ENCODE data around the gene OSBPL5. TPM values are rescaled to one million over a fixed set of nuclear protein-coding genes. Genes with fewer than 3 reads are reported as not detected.
A peak's percentile ranks its signal among the peaks of the same experiment; 100 is the strongest.

The OSBPL5 gene
- total and polyA plus RNA-seq, 3 experiments from 2014 or later, result 2.6 to 8.5 (median 2.7) TPM

- peak overlapping the region in 3 of 8 donors; percentile 27 to 61 (median 52) for H3K27ac Mint-ChIP-seq
- Histone ChIP-seq H3K9me3 (ENCODE audit: low read length) (no peaks in the 10 kb centered on the region), H3K4me3 (ENCODE audit: low read length) (no peak overlapping the region), H3K27me3 (ENCODE audit: insufficient read depth, low read length, poor library complexity, severe bottlenecking) (no peaks in the 10 kb centered on the region), H3K4me1 (ENCODE audit: insufficient read depth, low read length) (peaks cover 24% of the 10 kb centered on the region), H3K36me3 (ENCODE audit: insufficient read depth, low read length) (no peaks in the 10 kb centered on the region), H3K27ac (ENCODE audit: low read depth, low read length) (no peak overlapping the region)
- H3K4me1 Mint-ChIP-seq, result peaks cover 13 to 37% (median 28%) of the 10 kb centered on the region in 3 donors
- POLR2A ChIA-PET, result no interaction called here
- H3K36me3 Mint-ChIP-seq, result no peaks in the 10 kb centered on the region
- no peaks in the 10 kb centered on the region for H3K9me3 Mint-ChIP-seq
- CTCF ChIA-PET, result no interaction called here
- DNase-seq, result peak in 1 of 5 donors; percentile 42
- H3K27me3 Mint-ChIP-seq, result no peaks in the 10 kb centered on the region
- H3K4me3 Mint-ChIP-seq, result peak overlapping the region in 2 of 7 donors; percentile 12 to 22
These were observed 30.2 kb downstream of the OSBPL5 start for GRCh38 chr11:3134651-3135480.

GRCh38 chr11:3134218-3134621 is 30.9 kb downstream of the OSBPL5 start:
- DNase-seq, result peak in 1 of 5 donors; percentile 30
- H3K36me3 ChIP-seq (ENCODE audit: insufficient read depth, low read length), result no peaks in the 10 kb centered on the region
- Mint-ChIP-seq H3K36me3 (no peaks in the 10 kb centered on the region), H3K27ac (no peak overlapping the region), H3K27me3 (no peaks in the 10 kb centered on the region), H3K4me1 (peaks cover 13 to 38% (median 28%) of the 10 kb centered on the region in 3 donors), H3K4me3 (no peak overlapping the region), H3K9me3 (no peaks in the 10 kb centered on the region)
- no peak overlapping the region for H3K4me3 ChIP-seq (ENCODE audit: low read length)
- CTCF ChIA-PET, result no interaction called here
- H3K4me1 ChIP-seq (ENCODE audit: insufficient read depth, low read length), result peaks cover 24% of the 10 kb centered on the region
- no peaks in the 10 kb centered on the region for H3K27me3 ChIP-seq (ENCODE audit: insufficient read depth, low read length, poor library complexity, severe bottlenecking)
- POLR2A ChIA-PET, result no interaction called here
- H3K9me3 ChIP-seq (ENCODE audit: low read length), result no peaks in the 10 kb centered on the region
- H3K27ac ChIP-seq (ENCODE audit: low read depth, low read length), result no peak overlapping the region

- H3K27me3 Mint-ChIP-seq, result no peaks in the 10 kb centered on the region
- H3K27ac Mint-ChIP-seq, result peak overlapping the region in 2 of 8 donors; percentile 42 to 56
- DNase-seq, result peak in 1 of 5 donors; percentile 19
- Histone ChIP-seq H3K27ac (ENCODE audit: low read depth, low read length) (no peak overlapping the region), H3K4me3 (ENCODE audit: low read length) (no peak overlapping the region), H3K4me1 (ENCODE audit: insufficient read depth, low read length) (peaks cover 24% of the 10 kb centered on the region), H3K27me3 (ENCODE audit: insufficient read depth, low read length, poor library complexity, severe bottlenecking) (no peaks in the 10 kb centered on the region), H3K9me3 (ENCODE audit: low read length) (no peaks in the 10 kb centered on the region), H3K36me3 (ENCODE audit: insufficient read depth, low read length) (no peaks in the 10 kb centered on the region)
- peaks cover 13 to 37% (median 28%) of the 10 kb centered on the region in 3 donors for H3K4me1 Mint-ChIP-seq
- no peaks in the 10 kb centered on the region for H3K36me3 Mint-ChIP-seq
- POLR2A ChIA-PET, result no interaction called here
- peak overlapping the region in 1 of 7 donors; percentile 61 for H3K4me3 Mint-ChIP-seq
- no peaks in the 10 kb centered on the region for H3K9me3 Mint-ChIP-seq
- CTCF ChIA-PET, result no interaction called here
These were observed 31.6 kb downstream of the OSBPL5 start for GRCh38 chr11:3133261-3134217.

GRCh38 chr11:3132831-3133260 is 32.3 kb downstream of the OSBPL5 start:
- Mint-ChIP-seq H3K4me3 (no peak overlapping the region), H3K36me3 (no peaks in the 10 kb centered on the region), H3K4me1 (peaks cover 13 to 37% (median 28%) of the 10 kb centered on the region in 3 donors), H3K27me3 (no peaks in the 10 kb centered on the region), H3K9me3 (no peaks in the 10 kb centered on the region), H3K27ac (peak overlapping the region in 2 of 8 donors; percentile 42 to 56)
- H3K27ac ChIP-seq (ENCODE audit: low read depth, low read length), result no peak overlapping the region
- DNase-seq, result peak in 1 of 5 donors; percentile 37
- ChIA-PET CTCF (no interaction called here), POLR2A (no interaction called here)
- H3K27me3 ChIP-seq (ENCODE audit: insufficient read depth, low read length, poor library complexity, severe bottlenecking), result no peaks in the 10 kb centered on the region
- H3K36me3 ChIP-seq (ENCODE audit: insufficient read depth, low read length), result no peaks in the 10 kb centered on the region
- H3K4me1 ChIP-seq (ENCODE audit: insufficient read depth, low read length), result peaks cover 22% of the 10 kb centered on the region
- H3K9me3 ChIP-seq (ENCODE audit: low read length), result no peaks in the 10 kb centered on the region
- no peak overlapping the region for H3K4me3 ChIP-seq (ENCODE audit: low read length)

GRCh38 chr11:3132271-3132781 is 32.8 kb downstream of the OSBPL5 start:
- POLR2A ChIA-PET, result no interaction called here
- no peaks in the 10 kb centered on the region for H3K27me3 Mint-ChIP-seq
- peak overlapping the region in 1 of 8 donors; percentile 38 for H3K27ac Mint-ChIP-seq
- no peaks in the 10 kb centered on the region for H3K9me3 Mint-ChIP-seq
- H3K4me1 Mint-ChIP-seq, result peaks cover 13 to 32% (median 23%) of the 10 kb centered on the region in 3 donors
- DNase-seq, result peak in 1 of 5 donors; percentile 35
- no peaks in the 10 kb centered on the region for H3K9me3 ChIP-seq (ENCODE audit: low read length)
- H3K4me3 ChIP-seq (ENCODE audit: low read length), result no peak overlapping the region
- H3K36me3 Mint-ChIP-seq, result no peaks in the 10 kb centered on the region
- no peak overlapping the region for H3K27ac ChIP-seq (ENCODE audit: low read depth, low read length)
- H3K4me3 Mint-ChIP-seq, result peak overlapping the region in 2 of 7 donors; percentile 24 to 80
- H3K36me3 ChIP-seq (ENCODE audit: insufficient read depth, low read length), result no peaks in the 10 kb centered on the region
- H3K4me1 ChIP-seq (ENCODE audit: insufficient read depth, low read length), result peaks cover 18% of the 10 kb centered on the region
- CTCF ChIA-PET, result no interaction called here
- H3K27me3 ChIP-seq (ENCODE audit: insufficient read depth, low read length, poor library complexity, severe bottlenecking), result no peaks in the 10 kb centered on the region

- H3K4me3 Mint-ChIP-seq, result no peak overlapping the region
- no peaks in the 10 kb centered on the region for H3K36me3 Mint-ChIP-seq
- no peak for DNase-seq
- Histone ChIP-seq H3K27ac (ENCODE audit: low read depth, low read length) (no peak overlapping the region), H3K4me1 (ENCODE audit: insufficient read depth, low read length) (peaks cover 13% of the 10 kb centered on the region), H3K27me3 (ENCODE audit: insufficient read depth, low read length, poor library complexity, severe bottlenecking) (no peaks in the 10 kb centered on the region), H3K9me3 (ENCODE audit: low read length) (no peaks in the 10 kb centered on the region), H3K36me3 (ENCODE audit: insufficient read depth, low read length) (no peaks in the 10 kb centered on the region), H3K4me3 (ENCODE audit: low read length) (no peak overlapping the region)
- H3K4me1 Mint-ChIP-seq, result peaks cover 7 to 23% (median 15%) of the 10 kb centered on the region in 3 donors
- H3K9me3 Mint-ChIP-seq, result no peaks in the 10 kb centered on the region
- ChIA-PET POLR2A (interaction anchor here (0.6 kb wide), 1 partner anchor 473 kb away, joined by 4 read pairs; no protein-coding TSS in a partner anchor), CTCF (no interaction called here)
- no peaks in the 10 kb centered on the region for H3K27me3 Mint-ChIP-seq
- no peak overlapping the region for H3K27ac Mint-ChIP-seq
These were observed 33.7 kb downstream of the OSBPL5 start for GRCh38 chr11:3131330-3131941.

GRCh38 chr11:3130269-3131071 is 34.6 kb downstream of the OSBPL5 start:
- H3K4me3 Mint-ChIP-seq, result no peak overlapping the region
- ChIA-PET CTCF (no interaction called here), POLR2A (interaction anchor here (0.6 kb wide), 1 partner anchor 472 kb away, joined by 4 read pairs; no protein-coding TSS in a partner anchor)

More at GRCh38 chr11:3130269-3131071, 34.6 kb downstream of the OSBPL5 start:
- Histone ChIP-seq H3K27me3 (ENCODE audit: insufficient read depth, low read length, poor library complexity, severe bottlenecking) (no peaks in the 10 kb centered on the region), H3K27ac (ENCODE audit: low read depth, low read length) (no peak overlapping the region), H3K4me1 (ENCODE audit: insufficient read depth, low read length) (peaks cover 8% of the 10 kb centered on the region), H3K4me3 (ENCODE audit: low read length) (no peak overlapping the region), H3K36me3 (ENCODE audit: insufficient read depth, low read length) (no peaks in the 10 kb centered on the region), H3K9me3 (ENCODE audit: low read length) (no peaks in the 10 kb centered on the region)
- no peaks in the 10 kb centered on the region for H3K27me3 Mint-ChIP-seq
- peak overlapping the region in 1 of 8 donors; percentile 61 for H3K27ac Mint-ChIP-seq
- H3K9me3 Mint-ChIP-seq, result no peaks in the 10 kb centered on the region
- peak in 1 of 5 donors; percentile 39 for DNase-seq
- no peaks in the 10 kb centered on the region for H3K36me3 Mint-ChIP-seq
- peaks cover 0 to 15% (median 6%) of the 10 kb centered on the region in 3 donors for H3K4me1 Mint-ChIP-seq

Measured in CD8-positive, alpha-beta memory T cell (primary cell).